NCI-H526 (cell line): ENCODE results near the gene KDR.

Experiments used
- DNase-seq, 2 experiments: peaks; one replicate each; lab custom pipeline; 2025; lab: John Stamatoyannopoulos, UW

The KDR gene

DNA sequence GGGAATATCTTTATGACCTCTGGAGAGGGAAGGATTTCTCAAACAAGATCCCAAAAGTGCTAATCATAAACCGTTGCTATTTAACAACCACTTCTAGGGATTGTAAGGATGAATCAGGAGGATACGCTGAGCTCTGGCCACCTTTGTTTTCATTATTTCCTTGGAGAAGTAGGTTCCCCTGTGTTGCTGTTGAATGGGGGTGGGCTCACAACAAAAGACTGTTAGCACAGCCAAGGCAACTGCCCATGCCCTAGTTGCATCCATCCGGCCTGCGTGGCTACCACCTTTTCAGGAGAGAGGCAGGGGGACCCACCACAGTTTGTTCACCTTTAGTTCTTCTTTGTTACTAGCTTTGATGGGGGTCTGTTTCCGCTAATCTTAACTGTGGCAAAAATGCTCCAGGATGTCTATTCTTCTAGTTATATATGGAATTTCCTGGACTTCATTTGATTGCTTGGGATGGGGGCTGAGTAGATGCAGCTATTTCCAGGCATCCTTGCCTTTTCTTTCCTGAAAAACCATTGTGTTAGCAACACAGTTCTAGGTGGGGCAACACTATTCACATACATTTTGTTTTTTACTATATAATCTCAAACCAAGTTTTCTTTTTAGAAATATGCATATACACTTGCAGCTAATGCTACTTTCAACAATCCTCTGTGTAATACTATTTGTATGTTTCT, 95.4 kb downstream of the KDR start:
- DNase-seq, result no peak

DNA sequence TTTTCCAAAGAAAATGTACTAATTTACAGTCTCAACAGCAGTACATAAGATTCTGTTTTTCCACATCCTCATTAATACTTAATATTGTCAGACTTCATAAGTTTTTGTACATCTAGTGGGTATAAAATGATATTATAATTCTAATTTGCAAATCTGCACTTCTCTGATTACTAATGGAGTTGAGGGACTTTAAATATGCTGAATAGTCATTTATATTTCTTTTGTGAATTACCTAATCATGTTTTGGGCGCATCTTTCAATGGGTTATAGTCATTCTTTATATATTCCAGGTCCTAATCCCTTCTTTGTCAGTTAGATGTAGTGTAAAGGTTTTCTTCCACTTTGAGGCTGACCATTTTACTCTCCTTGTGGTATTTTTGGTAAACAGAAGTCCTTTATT, 96.1 kb downstream of the KDR start:
- DNase-seq, result no peak
